Liver (tissue), 9 donors: ENCODE results near the gene BCKDHB. TPM values are rescaled to one million over a fixed set of nuclear protein-coding genes. Genes with fewer than 3 reads are reported as not detected.

Source experiments
- DNase-seq: peaks from one replicate; pipeline ENCODE4 v3.0.0-alpha.2; 2017; ENCODE audit warnings: low spot score
- H3K27ac ChIP-seq, 2 donors: one replicate each; pipeline ENCODE4 v1.7.0; 2013; ENCODE audit warnings: inconsistent platforms in 2 of 2, low read length in 2 of 2, control low read depth in 1 of 2, low read depth in 1 of 2, mild to moderate bottlenecking in 1 of 2
- H3K27me3 ChIP-seq, 4 donors: one replicate each; pipeline versions ENCODE4 v1.6.1 to v1.7.0; 2013; ENCODE audit warnings: low read length in 3 of 4, inconsistent platforms in 1 of 4, mild to moderate bottlenecking in 1 of 4, moderate library complexity in 1 of 4; ENCODE audit not compliant: control insufficient read depth in 4 of 4, insufficient read depth in 4 of 4
- H3K36me3 ChIP-seq, 4 donors: one replicate each; pipeline versions ENCODE4 v1.6.1 to v1.7.0; 2013; ENCODE audit warnings: low read length in 3 of 4, mild to moderate bottlenecking in 3 of 4, low read depth in 1 of 4, moderate library complexity in 1 of 4; ENCODE audit not compliant: control insufficient read depth in 4 of 4, insufficient read depth in 3 of 4
- H3K4me1 ChIP-seq, 4 donors: one replicate each; pipeline versions ENCODE4 v1.6.1 to v1.7.0; 2013; ENCODE audit warnings: low read length in 3 of 4, mild to moderate bottlenecking in 3 of 4, moderate library complexity in 1 of 4; ENCODE audit not compliant: control insufficient read depth in 4 of 4, insufficient read depth in 4 of 4
- H3K4me3 ChIP-seq, 3 donors: one replicate each; pipeline versions ENCODE4 v1.6.1 to v1.7.0; 2013; ENCODE audit warnings: low read length in 3 of 3, control low read depth in 1 of 3, low read depth in 1 of 3, mild to moderate bottlenecking in 1 of 3
- H3K9ac ChIP-seq, 2 donors: one replicate each; pipeline ENCODE4 v1.7.0; 2013; ENCODE audit warnings: low read length in 2 of 2, mild to moderate bottlenecking in 2 of 2, moderate library complexity in 2 of 2, control low read depth in 1 of 2, low read depth in 1 of 2
- H3K9me3 ChIP-seq, 4 donors: one replicate each; pipeline versions ENCODE4 v1.6.1 to v1.7.0; 2013; ENCODE audit warnings: low read length in 3 of 4; ENCODE audit not compliant: control insufficient read depth in 4 of 4
- ATF3 ChIP-seq: IDR thresholded peaks from 2 replicates; pipeline ENCODE4 v1.6.1; 2016; ENCODE audit warnings: antibody characterized with exemption
- EGR1 ChIP-seq, 2 donors: IDR thresholded peaks; 2 replicates each; pipeline ENCODE4 v1.6.1; 2016 to 2018; ENCODE audit warnings: antibody characterized with exemption in 2 of 2, low read depth in 2 of 2
- FOXA1 ChIP-seq: IDR thresholded peaks from 2 replicates; pipeline ENCODE4 v1.6.1; 2016; ENCODE audit warnings: antibody characterized with exemption
- FOXA2 ChIP-seq: IDR thresholded peaks from 2 replicates; pipeline ENCODE4 v1.6.1; 2016; ENCODE audit warnings: antibody characterized with exemption
- GABPA ChIP-seq, 2 donors: IDR thresholded peaks in 1 of 2; conservative IDR thresholded peaks in 1 of 2; 2 replicates each; pipeline ENCODE4 v1.6.1; 2016; ENCODE audit warnings: antibody characterized with exemption in 2 of 2, mild to moderate bottlenecking in 1 of 2, moderate library complexity in 1 of 2
- HNF4G ChIP-seq: IDR thresholded peaks from 2 replicates; pipeline ENCODE4 v1.6.1; 2016; ENCODE audit warnings: antibody characterized with exemption
- MAX ChIP-seq: IDR thresholded peaks from 2 replicates; pipeline ENCODE4 v1.6.1; 2016; ENCODE audit warnings: antibody characterized with exemption
- NR2F2 ChIP-seq: IDR thresholded peaks from 2 replicates; pipeline ENCODE4 v1.6.1; 2016; ENCODE audit warnings: antibody characterized with exemption
- RAD21 ChIP-seq, 2 donors: IDR thresholded peaks; 2 replicates each; pipeline ENCODE4 v1.6.1; 2016; ENCODE audit warnings: antibody characterized with exemption in 2 of 2, mild to moderate bottlenecking in 2 of 2
- RXRA ChIP-seq, 2 donors: IDR thresholded peaks; 2 replicates each; pipeline ENCODE4 v1.6.1; 2017 to 2018; ENCODE audit warnings: antibody characterized with exemption in 2 of 2, mild to moderate bottlenecking in 1 of 2
- SP1 ChIP-seq: IDR thresholded peaks from 2 replicates; pipeline ENCODE4 v1.6.1; 2018; ENCODE audit warnings: antibody characterized with exemption, mild to moderate bottlenecking
- TAF1 ChIP-seq: conservative IDR thresholded peaks from 2 replicates; pipeline ENCODE4 v1.6.1; 2016; ENCODE audit warnings: antibody characterized with exemption, mild to moderate bottlenecking
- YY1 ChIP-seq: IDR thresholded peaks from 2 replicates; pipeline ENCODE4 v1.6.1; 2016; ENCODE audit warnings: antibody characterized with exemption, mild to moderate bottlenecking
- WGBS: extraction: QIAGEN DNeasy Blood & Tissue Kit; methylation state at CpG from one replicate; pipeline ENCODE4 v1.1.7; 2013; 5-methylcytosine and 5-hydroxymethylcytosine counted together
- polyA plus RNA-seq, 2 donors: library from polyadenylated mRNA; stranded (reverse) in 1 of 2; unstranded in 1 of 2; fragments of 200-250 nt in 1 of 2; fragments of >200 nt in 1 of 2; fragmentation: Nextera tagmentation in 1 of 2; extraction: Ambion mirVana in 1 of 2; gene quantifications; one replicate each; pipeline versions ENCODE4 v1.2.1 to v1.2.3, GENCODE V29; 2013 to 2015
- total RNA-seq, 2 donors: library from RNA; depleted of rRNA; stranded (reverse); fragments of >200 nt; gene quantifications; one replicate each; pipeline ENCODE4 v1.2.3, GENCODE V29; 2014
- TF ChIP-seq, protein P1 (sequence below): fragments of 150-350 bp; IDR thresholded peaks from 2 replicates; pipeline ENCODE4 v1.5.1; 2017; ENCODE audit warnings: improper control_type of control experiment, low read depth, low read length; ENCODE audit not compliant: missing input control
- TF ChIP-seq, protein P2 (sequence below): IDR thresholded peaks from 2 replicates; pipeline ENCODE4 v1.6.1; 2016; ENCODE audit warnings: antibody characterized with exemption, mild to moderate bottlenecking
- TF ChIP-seq, protein P3 (sequence below): IDR thresholded peaks from 2 replicates; pipeline ENCODE4 v1.6.1; 2016; ENCODE audit warnings: antibody characterized with exemption
- donor health status: healthy.
- donor health status: healthy.
- donor health status: healthy.
- donor health status: healthy.
- donor health status: healthy.

The BCKDHB gene
- total and polyA plus RNA-seq, 4 donors = 13.0 to 74.8 (median 31.6) TPM

GRCh38 chr6:80182308-80182707, 75.8 kb downstream of the BCKDHB start:
- Histone ChIP-seq H3K27me3 (no peaks in the 10 kb centered on the region), H3K36me3 (peaks cover 0 to 3% (median under 1%) of the 10 kb centered on the region in 4 donors), H3K9me3 (no peaks in the 10 kb centered on the region), H3K4me3 (no peak overlapping the region), H3K4me1 (no peaks in the 10 kb centered on the region), H3K27ac (no peak overlapping the region), H3K9ac (no peak overlapping the region)
- no peak for DNase-seq
- TF ChIP-seq SP1 (no peak), NR2F2 (no peak), RXRA (IDR thresholded peaks at IDR 0.05) (no peak), ATF3 (no peak)
- 97% methylated on average over 1 of the region's 1 CpG for WGBS

DNA sequence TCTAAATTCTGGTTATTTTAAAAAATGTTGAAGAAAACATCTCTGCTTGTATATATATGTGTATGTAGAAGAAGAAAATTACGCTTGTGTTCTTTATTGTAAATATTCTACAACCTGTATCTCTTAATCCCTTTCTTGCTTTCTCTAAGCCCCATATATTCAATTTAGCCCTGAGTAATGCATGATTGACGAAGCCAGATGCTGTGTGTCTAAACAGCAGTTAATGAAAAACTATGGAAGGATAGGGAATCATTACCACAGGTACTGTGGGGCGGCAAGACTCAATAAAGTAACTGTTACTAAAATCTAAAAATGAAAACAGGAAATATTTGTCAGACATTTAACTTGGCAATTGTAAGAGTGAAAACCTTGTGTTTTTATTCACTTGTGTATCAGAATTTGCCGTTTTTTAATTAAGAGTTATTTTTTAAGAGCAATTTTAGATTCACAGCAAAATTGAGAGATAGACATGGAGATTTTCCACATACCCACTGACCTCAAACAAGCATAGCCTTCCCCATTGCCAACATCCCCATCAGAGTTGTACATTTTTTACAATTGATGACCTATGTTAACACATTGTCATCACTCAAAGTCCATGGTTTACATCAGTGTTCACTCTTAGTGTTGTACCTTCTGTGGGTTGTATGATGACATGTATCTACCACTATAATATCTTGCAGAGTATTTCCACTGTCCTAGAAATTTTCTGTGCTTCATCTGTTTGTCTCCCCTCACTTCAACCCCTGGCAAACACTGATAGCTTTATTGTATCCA, 76.7 kb downstream of the BCKDHB start:
- no peak overlapping the region for H3K27ac ChIP-seq
- H3K9ac ChIP-seq = no peak overlapping the region
- no peak for DNase-seq
- no peaks in the 10 kb centered on the region for H3K9me3 ChIP-seq
- H3K36me3 ChIP-seq = peaks cover 0 to 3% (median under 1%) of the 10 kb centered on the region in 4 donors
- no peak for TF ChIP-seq GABPA (IDR thresholded peaks at IDR 0.05 in 1 of 2, conservative IDR thresholded peaks at IDR 0.05 in 1 of 2)
- TF ChIP-seq RAD21 (IDR thresholded peaks at IDR 0.05) = no peak
- no peak for TF ChIP-seq YY1
- no peak for TF ChIP-seq SP1
- TF ChIP-seq FOXA2 = no peak
- no peak for TF ChIP-seq HNF4G
- TF ChIP-seq MAX = no peak
- no peak for TF ChIP-seq RXRA (IDR thresholded peaks at IDR 0.05)
- TF ChIP-seq, protein P1, sequence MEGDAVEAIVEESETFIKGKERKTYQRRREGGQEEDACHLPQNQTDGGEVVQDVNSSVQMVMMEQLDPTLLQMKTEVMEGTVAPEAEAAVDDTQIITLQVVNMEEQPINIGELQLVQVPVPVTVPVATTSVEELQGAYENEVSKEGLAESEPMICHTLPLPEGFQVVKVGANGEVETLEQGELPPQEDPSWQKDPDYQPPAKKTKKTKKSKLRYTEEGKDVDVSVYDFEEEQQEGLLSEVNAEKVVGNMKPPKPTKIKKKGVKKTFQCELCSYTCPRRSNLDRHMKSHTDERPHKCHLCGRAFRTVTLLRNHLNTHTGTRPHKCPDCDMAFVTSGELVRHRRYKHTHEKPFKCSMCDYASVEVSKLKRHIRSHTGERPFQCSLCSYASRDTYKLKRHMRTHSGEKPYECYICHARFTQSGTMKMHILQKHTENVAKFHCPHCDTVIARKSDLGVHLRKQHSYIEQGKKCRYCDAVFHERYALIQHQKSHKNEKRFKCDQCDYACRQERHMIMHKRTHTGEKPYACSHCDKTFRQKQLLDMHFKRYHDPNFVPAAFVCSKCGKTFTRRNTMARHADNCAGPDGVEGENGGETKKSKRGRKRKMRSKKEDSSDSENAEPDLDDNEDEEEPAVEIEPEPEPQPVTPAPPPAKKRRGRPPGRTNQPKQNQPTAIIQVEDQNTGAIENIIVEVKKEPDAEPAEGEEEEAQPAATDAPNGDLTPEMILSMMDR = no peak
- no peak for TF ChIP-seq FOXA1
- TF ChIP-seq, protein P2, sequence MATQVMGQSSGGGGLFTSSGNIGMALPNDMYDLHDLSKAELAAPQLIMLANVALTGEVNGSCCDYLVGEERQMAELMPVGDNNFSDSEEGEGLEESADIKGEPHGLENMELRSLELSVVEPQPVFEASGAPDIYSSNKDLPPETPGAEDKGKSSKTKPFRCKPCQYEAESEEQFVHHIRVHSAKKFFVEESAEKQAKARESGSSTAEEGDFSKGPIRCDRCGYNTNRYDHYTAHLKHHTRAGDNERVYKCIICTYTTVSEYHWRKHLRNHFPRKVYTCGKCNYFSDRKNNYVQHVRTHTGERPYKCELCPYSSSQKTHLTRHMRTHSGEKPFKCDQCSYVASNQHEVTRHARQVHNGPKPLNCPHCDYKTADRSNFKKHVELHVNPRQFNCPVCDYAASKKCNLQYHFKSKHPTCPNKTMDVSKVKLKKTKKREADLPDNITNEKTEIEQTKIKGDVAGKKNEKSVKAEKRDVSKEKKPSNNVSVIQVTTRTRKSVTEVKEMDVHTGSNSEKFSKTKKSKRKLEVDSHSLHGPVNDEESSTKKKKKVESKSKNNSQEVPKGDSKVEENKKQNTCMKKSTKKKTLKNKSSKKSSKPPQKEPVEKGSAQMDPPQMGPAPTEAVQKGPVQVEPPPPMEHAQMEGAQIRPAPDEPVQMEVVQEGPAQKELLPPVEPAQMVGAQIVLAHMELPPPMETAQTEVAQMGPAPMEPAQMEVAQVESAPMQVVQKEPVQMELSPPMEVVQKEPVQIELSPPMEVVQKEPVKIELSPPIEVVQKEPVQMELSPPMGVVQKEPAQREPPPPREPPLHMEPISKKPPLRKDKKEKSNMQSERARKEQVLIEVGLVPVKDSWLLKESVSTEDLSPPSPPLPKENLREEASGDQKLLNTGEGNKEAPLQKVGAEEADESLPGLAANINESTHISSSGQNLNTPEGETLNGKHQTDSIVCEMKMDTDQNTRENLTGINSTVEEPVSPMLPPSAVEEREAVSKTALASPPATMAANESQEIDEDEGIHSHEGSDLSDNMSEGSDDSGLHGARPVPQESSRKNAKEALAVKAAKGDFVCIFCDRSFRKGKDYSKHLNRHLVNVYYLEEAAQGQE = no peak
- TF ChIP-seq TAF1 = no peak
- TF ChIP-seq, protein P3, sequence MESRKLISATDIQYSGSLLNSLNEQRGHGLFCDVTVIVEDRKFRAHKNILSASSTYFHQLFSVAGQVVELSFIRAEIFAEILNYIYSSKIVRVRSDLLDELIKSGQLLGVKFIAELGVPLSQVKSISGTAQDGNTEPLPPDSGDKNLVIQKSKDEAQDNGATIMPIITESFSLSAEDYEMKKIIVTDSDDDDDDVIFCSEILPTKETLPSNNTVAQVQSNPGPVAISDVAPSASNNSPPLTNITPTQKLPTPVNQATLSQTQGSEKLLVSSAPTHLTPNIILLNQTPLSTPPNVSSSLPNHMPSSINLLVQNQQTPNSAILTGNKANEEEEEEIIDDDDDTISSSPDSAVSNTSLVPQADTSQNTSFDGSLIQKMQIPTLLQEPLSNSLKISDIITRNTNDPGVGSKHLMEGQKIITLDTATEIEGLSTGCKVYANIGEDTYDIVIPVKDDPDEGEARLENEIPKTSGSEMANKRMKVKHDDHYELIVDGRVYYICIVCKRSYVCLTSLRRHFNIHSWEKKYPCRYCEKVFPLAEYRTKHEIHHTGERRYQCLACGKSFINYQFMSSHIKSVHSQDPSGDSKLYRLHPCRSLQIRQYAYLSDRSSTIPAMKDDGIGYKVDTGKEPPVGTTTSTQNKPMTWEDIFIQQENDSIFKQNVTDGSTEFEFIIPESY = no peak
- TF ChIP-seq EGR1 (IDR thresholded peaks at IDR 0.05; ENCODE audit: low read depth in 2 of 2) = no peak
- no peaks in the 10 kb centered on the region for H3K27me3 ChIP-seq
- WGBS = 96% methylated on average over 4 of the region's 4 CpGs
- no peak overlapping the region for H3K4me3 ChIP-seq
- no peaks in the 10 kb centered on the region for H3K4me1 ChIP-seq
